CD14-positive monocyte (primary cell): ENCODE results near the gene VTI1A. TPM values are rescaled to one million over a fixed set of nuclear protein-coding genes. Genes with fewer than 3 reads are reported as not detected.

ENCODE experiments used
- DNase-seq, 3 donors: peaks; one replicate each; pipeline ENCODE4 v3.0.0-alpha.2; 2011 to 2022
- H2AFZ ChIP-seq: 2 replicates; pipeline ENCODE4 v1.6.0; 2012; ENCODE audit warnings: mild to moderate bottlenecking, low read depth, low read length, inconsistent platforms; ENCODE audit not compliant: insufficient read depth, poor library complexity, severe bottlenecking
- H3K27ac ChIP-seq, 2 donors: 1 replicate in 1 of 2; 2 replicates in 1 of 2; pipeline ENCODE4 v1.5.1; 2012 to 2013; ENCODE audit warnings: low read length in 2 of 2, control low read depth in 1 of 2, inconsistent platforms in 1 of 2, low read depth in 1 of 2, mild to moderate bottlenecking in 1 of 2
- H3K27me3 ChIP-seq, 2 donors: one replicate each; pipeline versions ENCODE4 v1.6.0 to v1.6.1; 2011 to 2013; ENCODE audit warnings: low read length in 2 of 2; ENCODE audit not compliant: control insufficient read depth in 2 of 2, insufficient read depth in 2 of 2
- H3K36me3 ChIP-seq, 2 donors: replicated peaks in 1 of 2; 1 replicate in 1 of 2; 2 replicates in 1 of 2; pipeline versions ENCODE4 v1.5.1 to v1.6.1; 2012 to 2013; ENCODE audit warnings: low read length in 2 of 2, control low read depth in 1 of 2, inconsistent platforms in 1 of 2, mild to moderate bottlenecking in 1 of 2; ENCODE audit not compliant: insufficient read depth in 2 of 2, control insufficient read depth in 1 of 2
- H3K4me1 ChIP-seq, 2 donors: 1 replicate in 1 of 2; 2 replicates in 1 of 2; pipeline versions ENCODE4 v1.5.1 to v1.6.1; 2012 to 2013; ENCODE audit warnings: low read length in 2 of 2, control low read depth in 1 of 2, inconsistent platforms in 1 of 2, mild to moderate bottlenecking in 1 of 2, moderate library complexity in 1 of 2; ENCODE audit not compliant: insufficient read depth in 2 of 2, control insufficient read depth in 1 of 2
- H3K4me2 ChIP-seq: replicated peaks from 2 replicates; pipeline ENCODE3; 2012; ENCODE audit warnings: low read length, moderate library complexity, mild to moderate bottlenecking; ENCODE audit not compliant: poor library complexity, severe bottlenecking; ENCODE audit errors: extremely low read depth
- H3K4me3 ChIP-seq, 3 experiments: fragments of 200-600 bp in 1 of 3; sonication (generic) in 1 of 3; replicated peaks in 1 of 3; 1 replicate in 2 of 3; 2 replicates in 1 of 3; pipeline ENCODE4 v1.5.1; 2011 to 2013; ENCODE audit warnings: low read length in 3 of 3, mild to moderate bottlenecking in 3 of 3, control low read depth in 2 of 3, low read depth in 2 of 3, inconsistent platforms in 1 of 3, moderate library complexity in 1 of 3
- H3K79me2 ChIP-seq: 2 replicates; pipeline ENCODE4 v1.6.0; 2012; ENCODE audit warnings: mild to moderate bottlenecking, control low read depth, inconsistent platforms, low read length, moderate library complexity; ENCODE audit not compliant: insufficient read depth
- H3K9ac ChIP-seq: 2 replicates; pipeline ENCODE4 v1.6.0; 2017; ENCODE audit warnings: low read length, mild to moderate bottlenecking; ENCODE audit not compliant: insufficient read depth, poor library complexity, severe bottlenecking
- H3K9me3 ChIP-seq, 2 donors: replicated peaks in 1 of 2; 1 replicate in 1 of 2; 2 replicates in 1 of 2; pipeline versions ENCODE4 v1.5.1 to v1.6.1; 2012 to 2013; ENCODE audit warnings: low read length in 2 of 2, control low read depth in 1 of 2; ENCODE audit not compliant: control insufficient read depth in 1 of 2, insufficient read depth in 1 of 2
- H4K20me1 ChIP-seq: 2 replicates; pipeline ENCODE4 v1.6.0; 2012; ENCODE audit warnings: mild to moderate bottlenecking, low read length, control low read depth, moderate library complexity; ENCODE audit not compliant: insufficient read depth
- H3K27ac Mint-ChIP-seq, 7 donors: one replicate each; pipeline ENCODE4 v1.8.0; 2020; ENCODE audit warnings: mild to moderate bottlenecking in 7 of 7, mixed read lengths in 7 of 7, moderate library complexity in 6 of 7, inconsistent platforms in 2 of 7
- H3K27me3 Mint-ChIP-seq, 3 donors: one replicate each; pipeline ENCODE4 v1.8.0; 2021 to 2022; ENCODE audit warnings: low read depth in 3 of 3, mild to moderate bottlenecking in 3 of 3, mixed read lengths in 3 of 3, moderate library complexity in 3 of 3, inconsistent platforms in 1 of 3
- H3K36me3 Mint-ChIP-seq, 2 donors: one replicate each; pipeline ENCODE4 v1.8.0; 2020; ENCODE audit warnings: mixed read lengths in 2 of 2, inconsistent platforms in 1 of 2, mild to moderate bottlenecking in 1 of 2
- H3K4me1 Mint-ChIP-seq: one replicate; pipeline ENCODE4 v1.8.0; 2020; ENCODE audit warnings: mild to moderate bottlenecking, mixed read lengths
- H3K4me3 Mint-ChIP-seq, 2 donors: one replicate each; pipeline ENCODE4 v1.8.0; 2020; ENCODE audit warnings: mild to moderate bottlenecking in 2 of 2, mixed read lengths in 2 of 2, moderate library complexity in 1 of 2
- H3K9me3 Mint-ChIP-seq, 7 donors: one replicate each; pipeline ENCODE4 v1.8.0; 2020 to 2022; ENCODE audit warnings: mixed read lengths in 7 of 7, mild to moderate bottlenecking in 6 of 7, moderate library complexity in 6 of 7, inconsistent platforms in 2 of 7
- CTCF ChIP-seq: fragments of 200-600 bp; IDR thresholded peaks from one replicate; pipeline ENCODE4 v1.8.0; 2022; ENCODE audit warnings: antibody characterized with exemption, mild to moderate bottlenecking
- WGBS: methylation state at CpG from one replicate; pipeline ENCODE4 v1.1.5; 2013; ENCODE audit warnings: missing lambda C conversion rate; ENCODE audit not compliant: insufficient coverage; 5-methylcytosine and 5-hydroxymethylcytosine counted together
- intact Hi-C, 2 donors: fragments of 100-400 bp; cut with micrococcal nuclease; formaldehyde crosslinking; loops; one replicate each; pipeline versions ENCODE4 v1.15.0 to v1.15.1; 2023
- polyA plus RNA-seq, 3 donors: library from polyadenylated mRNA; depleted of rRNA in 1 of 3; unstranded in 2 of 3; stranded (reverse) in 1 of 3; fragments of 300-500 nt in 2 of 3; fragments of >200 nt in 1 of 3; fragmentation: Illumina TruSeq in 2 of 3; gene quantifications; 1 replicate in 2 of 3; 2 replicates in 1 of 3; pipeline ENCODE4 v1.2.3, GENCODE V29; 2012 to 2021

Gene VTI1A
- polyA plus RNA-seq, 3 donors: 23.6 to 25.4 (median 24.1) TPM

DNA sequence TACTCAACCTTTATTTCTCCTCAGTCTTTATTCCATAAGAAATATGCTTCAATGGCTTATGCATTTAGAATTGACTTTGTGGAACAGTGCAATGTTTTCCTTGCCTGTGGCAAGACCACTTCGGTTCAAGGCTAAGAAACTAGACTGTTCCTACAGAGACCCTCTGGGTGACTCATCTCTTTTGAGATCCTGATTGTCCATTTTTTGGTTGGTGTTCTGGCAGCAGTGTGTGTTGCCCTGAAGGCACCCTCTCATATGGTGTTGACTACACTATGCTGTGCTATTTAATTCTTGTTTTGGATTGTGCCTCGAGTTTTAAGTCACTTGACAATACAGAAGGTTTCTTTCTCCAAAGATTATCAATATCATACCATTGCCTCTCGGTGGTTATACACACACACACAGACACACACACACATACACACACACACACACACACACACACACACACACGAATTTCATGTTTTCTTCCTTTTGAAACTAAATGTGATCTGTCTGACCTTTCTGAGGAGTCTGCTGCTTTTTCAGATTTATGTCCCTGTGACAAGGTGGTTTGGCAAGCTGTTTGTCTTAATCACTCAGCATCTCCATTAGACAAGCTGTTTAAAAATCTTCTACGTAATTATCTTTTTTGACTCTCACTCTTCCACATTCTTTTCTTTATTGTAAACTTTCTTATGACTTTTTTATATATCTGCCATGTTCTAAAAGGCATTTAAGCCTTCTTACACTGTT, 187.2 kb downstream of the VTI1A start:
- Histone ChIP-seq H3K9ac (no peak overlapping the region), H3K27ac (no peak overlapping the region), H3K79me2 (no peaks in the 10 kb centered on the region), H3K4me1 (no peaks in the 10 kb centered on the region), H3K27me3 (no peaks in the 10 kb centered on the region), H3K4me3 (no peak overlapping the region), H3K36me3 (no peaks in the 10 kb centered on the region), H2AFZ (no peak overlapping the region), H4K20me1 (no peaks in the 10 kb centered on the region), H3K9me3 (no peaks in the 10 kb centered on the region), H3K4me2 (no peak overlapping the region)
- Mint-ChIP-seq H3K27ac (no peak overlapping the region), H3K36me3 (peaks cover 3 to 5% of the 10 kb centered on the region in 2 donors), H3K4me1 (no peaks in the 10 kb centered on the region), H3K9me3 (no peaks in the 10 kb centered on the region), H3K4me3 (no peak overlapping the region), H3K27me3 (no peaks in the 10 kb centered on the region)
- intact Hi-C loops: no loop called here
- TF ChIP-seq CTCF: no peak
- no CpG with 5 or more reads among the region's 5 CpGs for WGBS
- DNase-seq: no peak

- Mint-ChIP-seq H3K4me3 (no peak overlapping the region), H3K27me3 (no peaks in the 10 kb centered on the region), H3K9me3 (no peaks in the 10 kb centered on the region), H3K4me1 (no peaks in the 10 kb centered on the region), H3K27ac (no peak overlapping the region), H3K36me3 (peaks cover 4 to 5% of the 10 kb centered on the region in 2 donors)
- H4K20me1 ChIP-seq: no peaks in the 10 kb centered on the region
- no peaks in the 10 kb centered on the region for H3K9me3 ChIP-seq
- no peak overlapping the region for H3K4me2 ChIP-seq
- no peak for DNase-seq
- H3K27me3 ChIP-seq: no peaks in the 10 kb centered on the region
- H3K4me1 ChIP-seq: no peaks in the 10 kb centered on the region
- intact Hi-C loops: no loop called here
- WGBS: 100% methylated on average over 3 of the region's 3 CpGs
- TF ChIP-seq CTCF: no peak
- no peak overlapping the region for H3K27ac ChIP-seq
- no peak overlapping the region for H2AFZ ChIP-seq
- no peaks in the 10 kb centered on the region for H3K36me3 ChIP-seq
- no peaks in the 10 kb centered on the region for H3K79me2 ChIP-seq
- H3K9ac ChIP-seq: no peak overlapping the region
- no peak overlapping the region for H3K4me3 ChIP-seq
Observed at GRCh38 chr10:112637901-112638300, 190.9 kb downstream of the VTI1A start.
